Effector CD8-positive, alpha-beta T cell (primary cell): Measurements from ENCODE around the gene COL6A6.

Experiments
- DNase-seq: peaks from one replicate; lab custom pipeline; 2025; lab: John Stamatoyannopoulos, UW
- total RNA-seq, 4 experiments: gene quantifications; one replicate each; lab custom pipeline; 2026; lab: John Stamatoyannopoulos, UW

COL6A6 gene, protein sequence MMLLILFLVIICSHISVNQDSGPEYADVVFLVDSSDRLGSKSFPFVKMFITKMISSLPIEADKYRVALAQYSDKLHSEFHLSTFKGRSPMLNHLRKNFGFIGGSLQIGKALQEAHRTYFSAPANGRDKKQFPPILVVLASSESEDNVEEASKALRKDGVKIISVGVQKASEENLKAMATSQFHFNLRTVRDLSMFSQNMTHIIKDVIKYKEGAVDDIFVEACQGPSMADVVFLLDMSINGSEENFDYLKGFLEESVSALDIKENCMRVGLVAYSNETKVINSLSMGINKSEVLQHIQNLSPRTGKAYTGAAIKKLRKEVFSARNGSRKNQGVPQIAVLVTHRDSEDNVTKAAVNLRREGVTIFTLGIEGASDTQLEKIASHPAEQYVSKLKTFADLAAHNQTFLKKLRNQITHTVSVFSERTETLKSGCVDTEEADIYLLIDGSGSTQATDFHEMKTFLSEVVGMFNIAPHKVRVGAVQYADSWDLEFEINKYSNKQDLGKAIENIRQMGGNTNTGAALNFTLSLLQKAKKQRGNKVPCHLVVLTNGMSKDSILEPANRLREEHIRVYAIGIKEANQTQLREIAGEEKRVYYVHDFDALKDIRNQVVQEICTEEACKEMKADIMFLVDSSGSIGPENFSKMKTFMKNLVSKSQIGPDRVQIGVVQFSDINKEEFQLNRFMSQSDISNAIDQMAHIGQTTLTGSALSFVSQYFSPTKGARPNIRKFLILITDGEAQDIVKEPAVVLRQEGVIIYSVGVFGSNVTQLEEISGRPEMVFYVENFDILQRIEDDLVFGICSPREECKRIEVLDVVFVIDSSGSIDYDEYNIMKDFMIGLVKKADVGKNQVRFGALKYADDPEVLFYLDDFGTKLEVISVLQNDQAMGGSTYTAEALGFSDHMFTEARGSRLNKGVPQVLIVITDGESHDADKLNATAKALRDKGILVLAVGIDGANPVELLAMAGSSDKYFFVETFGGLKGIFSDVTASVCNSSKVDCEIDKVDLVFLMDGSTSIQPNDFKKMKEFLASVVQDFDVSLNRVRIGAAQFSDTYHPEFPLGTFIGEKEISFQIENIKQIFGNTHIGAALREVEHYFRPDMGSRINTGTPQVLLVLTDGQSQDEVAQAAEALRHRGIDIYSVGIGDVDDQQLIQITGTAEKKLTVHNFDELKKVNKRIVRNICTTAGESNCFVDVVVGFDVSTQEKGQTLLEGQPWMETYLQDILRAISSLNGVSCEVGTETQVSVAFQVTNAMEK (N-terminal part only)
- 0 reads per million in 4 experiments for total RNA-seq

DNA sequence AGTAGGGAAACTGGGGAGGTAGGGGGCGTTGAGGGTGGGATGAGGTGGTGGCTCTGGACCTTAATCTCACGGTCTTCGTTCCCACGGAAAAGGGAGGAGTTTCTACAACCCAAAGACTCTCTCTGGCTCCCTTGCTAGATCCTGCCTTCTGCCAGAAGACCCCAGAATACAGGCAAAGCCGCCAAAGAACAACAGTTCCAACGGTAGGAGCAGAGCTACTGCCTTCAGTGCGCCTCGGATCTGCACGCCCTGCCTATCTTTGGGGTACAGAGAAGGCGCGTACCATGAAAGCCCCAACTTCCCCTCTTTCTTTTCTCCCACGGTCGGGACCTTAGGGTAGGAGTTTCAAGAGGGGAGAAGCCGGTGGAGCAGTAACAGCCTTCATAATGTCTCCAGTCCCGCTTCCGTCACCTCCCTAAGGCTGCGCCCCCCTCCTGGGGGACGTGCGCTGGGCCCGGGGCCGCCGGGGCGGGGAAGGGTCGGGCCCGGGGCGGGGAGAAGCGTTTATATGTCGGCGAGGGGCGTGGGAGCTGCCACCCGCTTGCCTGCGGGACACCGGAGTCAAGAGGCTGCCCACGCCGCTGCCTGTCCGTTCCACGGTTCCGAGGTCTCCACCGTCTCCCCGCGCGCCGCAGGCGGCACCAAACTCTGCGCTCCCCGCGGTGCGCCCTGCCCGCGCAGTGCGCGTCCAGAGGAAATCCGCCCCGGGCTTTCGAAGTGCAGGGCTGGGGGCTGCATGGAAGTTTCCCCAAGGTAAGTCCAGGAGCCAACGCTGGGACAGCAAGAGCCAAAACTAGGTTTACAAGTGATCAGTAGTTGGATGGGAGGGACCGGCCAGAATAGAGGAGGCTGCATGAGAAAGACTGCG lies at the start of gene COL6A6:
Gene COL6A6 (plus strand): TSS at position 533 of the 868 bp plus-strand sequence. CDS start 43,188 bp downstream, outside the sequence.
- DNase-seq, result no peak

DNA sequence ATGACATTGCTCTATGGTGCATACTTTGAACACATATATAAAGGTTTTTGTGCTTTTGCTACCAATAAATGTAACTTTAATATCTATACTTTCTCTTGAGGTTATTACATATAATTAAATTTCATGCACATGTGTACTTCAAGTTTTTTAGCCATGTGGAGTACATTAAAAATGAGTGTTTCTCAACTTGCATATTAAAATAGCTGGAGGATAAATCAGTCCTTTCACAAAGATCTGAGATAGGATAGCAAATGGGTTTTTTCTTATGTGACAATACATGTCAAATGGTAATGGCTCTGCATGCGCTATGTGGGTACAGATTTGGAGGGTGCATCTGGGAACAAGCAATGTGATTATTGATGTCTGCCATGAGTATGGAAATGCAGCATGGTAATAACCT lies 48.7 kb upstream of the COL6A6 start:
- no peak for DNase-seq

DNA sequence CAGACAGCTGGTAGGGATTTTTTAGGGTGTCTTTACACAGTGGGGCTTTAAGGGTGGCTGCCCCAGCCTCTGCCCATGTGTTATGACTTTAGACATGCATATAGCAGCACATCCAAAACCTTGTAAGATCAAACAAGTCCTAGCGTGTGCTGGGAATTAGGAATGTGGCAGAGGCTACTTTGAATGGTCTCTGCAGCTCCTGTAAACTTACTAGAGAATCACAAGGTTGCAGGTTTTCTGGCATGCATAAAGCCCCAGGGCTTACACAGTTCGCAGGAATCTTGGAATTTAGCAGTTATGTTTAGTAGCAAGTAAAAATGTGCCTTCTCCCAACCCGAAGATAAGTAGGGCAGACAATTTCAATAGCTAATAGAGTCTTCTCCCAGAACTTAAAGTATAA lies 46.9 kb upstream of the COL6A6 start:
- DNase-seq, result no peak

- no peak for DNase-seq
Measured at GRCh38 chr3:130473416-130473815, 43.6 kb upstream of the COL6A6 start.

DNA sequence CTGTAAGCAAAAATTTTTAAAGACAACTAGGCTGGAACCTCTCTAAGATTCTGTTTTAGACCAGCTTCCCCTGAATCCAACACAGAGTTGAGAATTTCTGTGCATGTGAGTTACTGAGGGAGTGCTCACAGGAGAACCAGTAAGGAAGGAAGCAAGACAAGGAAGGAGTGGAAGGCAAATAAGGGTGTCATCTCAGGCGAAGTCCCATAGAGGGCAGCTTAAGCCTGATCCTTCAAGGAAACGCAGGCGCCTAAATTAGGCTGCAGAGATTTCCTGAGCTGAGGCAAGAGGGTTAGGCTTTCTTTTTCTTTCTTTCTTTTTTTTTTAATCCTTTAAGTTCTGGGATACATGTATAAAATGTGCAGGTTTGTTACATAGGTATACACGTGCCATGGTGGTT lies 36.2 kb upstream of the COL6A6 start:
- no peak for DNase-seq

- no peak for DNase-seq
Measured at GRCh38 chr3:130488288-130488687, 28.7 kb upstream of the COL6A6 start.

- DNase-seq, result no peak
Measured at GRCh38 chr3:130488769-130489450, 28.1 kb upstream of the COL6A6 start.

- no peak for DNase-seq
Measured at GRCh38 chr3:130490241-130490640, 26.7 kb upstream of the COL6A6 start.

- DNase-seq, result no peak
Measured at GRCh38 chr3:130491431-130491830, 25.5 kb upstream of the COL6A6 start.

DNA sequence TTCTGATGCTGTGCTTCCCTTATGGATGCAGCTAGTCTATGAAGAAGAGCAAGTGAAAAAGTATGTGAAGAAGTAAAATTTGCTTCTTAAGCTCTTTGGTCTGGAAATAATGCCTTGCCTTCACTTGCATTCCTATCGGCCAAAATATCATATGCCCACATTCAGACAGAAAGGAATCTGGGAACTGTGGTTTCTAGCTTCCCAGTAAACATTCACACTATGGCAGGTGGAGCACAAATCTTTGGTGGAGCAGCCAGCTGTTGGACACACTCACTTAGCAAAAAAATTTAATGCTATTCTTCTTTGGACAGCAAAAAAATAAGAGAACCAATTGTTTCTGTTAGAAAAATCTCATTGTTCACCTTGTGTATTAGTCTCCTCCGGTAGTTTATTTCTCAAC lies 12.3 kb upstream of the COL6A6 start:
- no peak for DNase-seq

DNA sequence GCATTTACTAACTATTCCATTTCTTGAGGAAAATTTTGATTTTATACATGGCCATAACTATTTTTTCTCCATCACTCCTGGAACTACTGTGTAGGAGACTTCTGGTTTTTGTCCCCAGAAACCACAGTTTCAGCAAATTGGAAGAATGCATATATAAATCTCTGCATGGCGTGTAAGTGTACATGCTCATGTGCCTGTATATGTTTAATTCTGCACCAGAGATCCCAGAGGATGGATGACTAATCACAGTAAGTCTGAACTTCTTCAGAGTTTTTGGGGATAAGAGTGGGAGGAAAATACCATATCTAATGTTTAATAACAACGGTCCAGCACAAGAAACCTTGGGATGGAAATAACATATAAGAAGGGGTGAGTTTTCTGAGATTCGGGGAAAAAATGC lies 10.9 kb upstream of the COL6A6 start:
- no peak for DNase-seq

DNA sequence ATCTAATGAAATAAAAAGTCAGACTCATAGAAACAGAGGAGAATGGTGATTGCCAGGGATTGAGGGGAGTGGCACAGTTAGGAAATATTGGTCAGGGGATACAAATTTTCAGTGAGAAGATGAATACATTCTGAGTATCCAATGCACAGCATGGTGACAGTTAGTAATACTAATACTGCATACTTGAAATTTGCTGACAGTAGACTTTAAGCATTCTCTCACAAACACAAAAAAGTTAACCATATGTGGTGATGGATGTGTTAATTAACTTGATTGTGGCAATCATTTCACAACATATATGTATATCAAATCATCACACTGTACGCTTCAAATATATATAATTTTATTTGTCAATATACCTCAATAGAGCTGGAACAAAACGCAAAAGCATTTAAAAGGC lies 9.2 kb upstream of the COL6A6 start:
- no peak for DNase-seq

GRCh38 chr3:130509008-130509407 lies 8.0 kb upstream of the COL6A6 start:
- DNase-seq, result no peak

DNA sequence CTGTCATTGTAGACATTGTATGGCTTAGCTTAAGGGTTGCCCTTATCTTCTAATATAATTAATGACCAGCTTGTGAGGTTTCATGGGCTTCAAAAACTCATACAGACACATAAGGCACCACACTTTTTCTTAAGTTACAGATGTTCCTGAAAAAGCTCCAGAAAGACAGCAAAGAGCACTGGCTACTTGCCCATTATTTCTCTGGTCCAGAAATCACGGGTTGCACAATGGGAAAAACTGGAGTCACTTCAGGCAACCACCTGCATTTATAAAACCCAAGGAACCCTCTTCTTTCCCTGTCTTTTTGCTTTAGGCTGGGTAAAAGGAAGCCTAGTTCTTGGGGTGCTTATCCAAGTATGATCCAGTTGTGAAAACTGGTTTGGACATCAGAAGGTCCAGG lies 2.3 kb upstream of the COL6A6 start:
- DNase-seq, result no peak

- no peak for DNase-seq
Measured at GRCh38 chr3:130515755-130516154, 1.2 kb upstream of the COL6A6 start.

DNA sequence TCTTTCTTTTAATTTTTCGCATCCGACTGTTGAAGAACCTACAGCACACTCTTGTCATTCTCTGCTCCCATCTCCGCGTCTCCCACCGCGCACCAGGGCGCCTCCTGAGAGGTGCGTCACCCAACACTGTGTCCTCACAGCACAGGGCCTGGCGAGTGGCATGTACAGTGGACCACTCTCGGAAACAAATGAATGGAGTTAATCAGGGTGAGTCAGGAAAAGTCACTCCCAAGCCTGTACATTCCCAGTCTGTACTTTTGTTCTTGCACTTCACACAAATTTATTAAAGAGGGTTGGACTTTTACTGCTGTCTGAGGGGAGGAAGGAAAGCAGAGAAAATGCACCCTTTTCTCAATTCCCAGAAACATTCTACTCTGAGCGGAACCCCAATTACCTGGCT lies 625 bp downstream of the COL6A6 start:
- DNase-seq, result no peak

- DNase-seq, result no peak
Measured at GRCh38 chr3:130519754-130520153, 2.8 kb downstream of the COL6A6 start.

- DNase-seq, result no peak
Measured at GRCh38 chr3:130522399-130522798, 5.4 kb downstream of the COL6A6 start.

DNA sequence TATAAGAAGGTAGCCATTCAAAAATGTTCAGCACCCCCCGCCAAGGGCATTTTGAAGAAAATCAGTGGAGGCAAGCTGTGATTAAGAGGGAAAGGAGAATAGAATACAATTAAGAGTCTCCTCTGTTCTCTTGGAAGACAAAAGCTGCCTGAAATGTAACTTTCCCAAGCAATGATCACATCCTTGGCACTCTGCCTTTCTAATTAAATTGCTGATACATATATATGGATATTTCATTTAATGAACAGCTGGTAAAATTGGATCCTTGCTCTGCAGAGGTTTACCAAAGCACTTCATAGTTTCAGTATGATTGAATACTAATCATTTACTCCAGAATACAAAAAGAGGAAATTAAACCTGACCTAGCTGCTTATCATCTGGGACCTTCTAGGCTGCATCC lies 10.4 kb downstream of the COL6A6 start:
- no peak for DNase-seq

DNA sequence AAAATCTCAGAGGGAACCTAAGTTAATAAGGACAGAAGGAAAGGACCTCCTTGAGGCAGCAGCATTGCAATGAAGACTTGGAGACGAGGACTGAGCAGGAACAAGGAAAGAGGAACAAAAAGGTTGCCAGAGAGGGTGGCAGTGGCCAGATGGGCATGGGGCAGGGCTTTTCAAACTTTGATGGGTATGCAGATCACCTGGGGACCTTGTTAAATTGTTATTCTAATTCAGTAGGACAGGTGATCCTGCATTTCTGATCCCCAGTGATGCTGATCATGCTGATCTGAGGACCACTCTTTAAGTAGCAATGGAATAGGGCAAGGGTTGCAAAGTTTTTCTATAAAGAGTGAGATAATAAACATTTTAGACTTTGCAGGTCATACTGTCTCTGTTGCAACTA lies 11.1 kb downstream of the COL6A6 start:
- no peak for DNase-seq
